H1 (cell line): Measurements from ENCODE around the gene ATXN7L3. TPM values are rescaled to one million over a fixed set of nuclear protein-coding genes. Genes with fewer than 3 reads are reported as not detected.

Experiments
- CTCF ChIA-PET: fragments of 300-600 bp; sonication (Branson Sonifier 250); formaldehyde crosslinking; loops from one replicate; lab custom pipeline; 2021; ENCODE audit not compliant: partially characterized antibody; lab: Charles Lee
- POLR2A ChIA-PET: fragments of 300-600 bp; sonication (Branson Sonifier 250); formaldehyde crosslinking; loops from one replicate; lab custom pipeline; 2021; ENCODE audit warnings: inconsistent platforms; ENCODE audit not compliant: partially characterized antibody; lab: Charles Lee
- DNase-seq, 2 experiments: peaks; one replicate each; pipeline versions ENCODE4 v3.0.0 to v3.0.0-alpha.2; 2010 to 2022; ENCODE audit warnings: low spot score in 2 of 2, low read depth in 1 of 2, mixed read lengths in 1 of 2
- FAIRE-seq: peaks from 2 replicates; lab custom pipeline; 2011; peaks lifted over from hg19 to GRCh38; lab: Jason Lieb, UNC
- H2AFZ ChIP-seq: 2 replicates; pipeline ENCODE4 v1.8.1; 2012; ENCODE audit warnings: low read length, inconsistent platforms
- H2AK5ac ChIP-seq: 2 replicates; pipeline ENCODE4 v1.6.1; 2013; ENCODE audit warnings: low read depth, low read length
- H2BK120ac ChIP-seq: replicated peaks from 2 replicates; pipeline ENCODE3; 2013; ENCODE audit warnings: low read depth, low read length, inconsistent platforms
- H2BK12ac ChIP-seq: 2 replicates; pipeline ENCODE4 v1.6.1; 2013; ENCODE audit warnings: low read depth, low read length
- H2BK15ac ChIP-seq: 2 replicates; pipeline ENCODE4 v1.6.1; 2013; ENCODE audit warnings: low read length
- H2BK20ac ChIP-seq: 2 replicates; pipeline ENCODE4 v1.6.1; 2013; ENCODE audit warnings: low read length
- H2BK5ac ChIP-seq: 2 replicates; pipeline ENCODE4 v1.6.1; 2013; ENCODE audit warnings: low read depth, low read length
- H3K14ac ChIP-seq: 2 replicates; pipeline ENCODE4 v1.6.1; 2013; ENCODE audit warnings: inconsistent platforms; ENCODE audit not compliant: insufficient read length
- H3K18ac ChIP-seq: 2 replicates; pipeline ENCODE4 v1.6.1; 2013; ENCODE audit warnings: low read length; ENCODE audit errors: extremely low read depth
- H3K23ac ChIP-seq: 2 replicates; pipeline ENCODE4 v1.6.1; 2013; ENCODE audit warnings: inconsistent platforms; ENCODE audit not compliant: insufficient read length
- H3K23me2 ChIP-seq: 2 replicates; pipeline ENCODE4 v1.6.1; 2013; ENCODE audit warnings: low read depth, low read length
- H3K27ac ChIP-seq: 2 replicates; pipeline ENCODE4 v1.6.1; 2011; ENCODE audit warnings: low read depth, low read length, inconsistent platforms
- H3K27me3 ChIP-seq, 4 experiments: replicated peaks in 1 of 4; 1 replicate in 1 of 4; 2 replicates in 3 of 4; pipeline versions ENCODE4 v1.6.1 to v1.8.1; 2011 to 2013; ENCODE audit warnings: low read length in 3 of 4, mild to moderate bottlenecking in 3 of 4, inconsistent platforms in 2 of 4, mixed read lengths in 2 of 4, moderate library complexity in 1 of 4; ENCODE audit not compliant: control insufficient read depth in 3 of 4, insufficient read depth in 3 of 4; ENCODE audit errors: extremely low read depth in 1 of 4
- H3K36me3 ChIP-seq, 4 experiments: 2 replicates each; pipeline versions ENCODE4 v1.6.1 to v1.8.1; 2011 to 2013; ENCODE audit warnings: mild to moderate bottlenecking in 4 of 4, low read length in 3 of 4, moderate library complexity in 2 of 4, control low read depth in 1 of 4, inconsistent platforms in 1 of 4; ENCODE audit not compliant: insufficient read depth in 4 of 4, control insufficient read depth in 2 of 4
- H3K4ac ChIP-seq: replicated peaks from 2 replicates; pipeline ENCODE3; 2013; ENCODE audit warnings: low read length, low read depth, mixed read lengths, inconsistent platforms; ENCODE audit not compliant: insufficient read length
- H3K4me1 ChIP-seq, 4 experiments: replicated peaks in 1 of 4; 1 replicate in 1 of 4; 2 replicates in 3 of 4; pipeline versions ENCODE4 v1.6.1 to v1.8.1; 2011 to 2013; ENCODE audit warnings: low read length in 3 of 4, inconsistent platforms in 2 of 4, mixed read lengths in 1 of 4; ENCODE audit not compliant: insufficient read depth in 4 of 4, control insufficient read depth in 3 of 4
- H3K4me2 ChIP-seq, 2 experiments: 2 replicates each; pipeline versions ENCODE4 v1.6.1 to v1.8.1; 2011 to 2013; ENCODE audit warnings: low read depth in 2 of 2, low read length in 2 of 2, control low read depth in 1 of 2, inconsistent platforms in 1 of 2, mild to moderate bottlenecking in 1 of 2; ENCODE audit not compliant: insufficient read depth in 1 of 2
- H3K4me3 ChIP-seq, 4 experiments: fragments of 200-600, 300-600 bp in 1 of 4; sonication (generic), shearing (Covaris generic), sonication (Bioruptor Twin) in 1 of 4; 2 replicates each; pipeline versions ENCODE4 v1.5.1 to v1.8.1; 2011 to 2016; ENCODE audit warnings: low read length in 4 of 4, low read depth in 3 of 4, control low read depth in 2 of 4, inconsistent platforms in 2 of 4, mild to moderate bottlenecking in 2 of 4, mixed read lengths in 1 of 4, moderate library complexity in 1 of 4; ENCODE audit not compliant: insufficient read depth in 2 of 4; ENCODE audit errors: extremely low read depth in 1 of 4
- H3K56ac ChIP-seq: replicated peaks from 2 replicates; pipeline ENCODE3; 2013; ENCODE audit warnings: low read depth, mild to moderate bottlenecking, mixed read lengths, low read length, inconsistent platforms; ENCODE audit not compliant: insufficient read length
- H3K79me1 ChIP-seq: 2 replicates; pipeline ENCODE4 v1.6.1; 2013; ENCODE audit warnings: low read depth, low read length, control low read depth
- H3K79me2 ChIP-seq, 2 experiments: 2 replicates each; pipeline versions ENCODE4 v1.6.1 to v1.8.1; 2012 to 2013; ENCODE audit warnings: low read length in 2 of 2, mild to moderate bottlenecking in 2 of 2, inconsistent platforms in 1 of 2; ENCODE audit not compliant: insufficient read depth in 2 of 2, control insufficient read depth in 1 of 2
- H3K9ac ChIP-seq, 4 experiments: replicated peaks in 1 of 4; 1 replicate in 1 of 4; 2 replicates in 3 of 4; pipeline versions ENCODE4 v1.6.1 to v1.8.1; 2011 to 2013; ENCODE audit warnings: low read depth in 3 of 4, low read length in 3 of 4, control low read depth in 2 of 4, mild to moderate bottlenecking in 2 of 4, moderate library complexity in 2 of 4, inconsistent platforms in 1 of 4; ENCODE audit errors: extremely low read depth in 1 of 4
- H3K9me3 ChIP-seq, 2 experiments: 2 replicates each; pipeline versions ENCODE4 v1.6.1 to v1.8.1; 2012 to 2013; ENCODE audit warnings: mild to moderate bottlenecking in 2 of 2, moderate library complexity in 2 of 2, control low read depth in 1 of 2, inconsistent platforms in 1 of 2, low read depth in 1 of 2, low read length in 1 of 2, mixed read lengths in 1 of 2; ENCODE audit not compliant: insufficient read depth in 2 of 2
- H4K20me1 ChIP-seq, 2 experiments: replicated peaks in 1 of 2; 2 replicates each; pipeline versions ENCODE3 to v1.8.1; 2011 to 2013; ENCODE audit warnings: inconsistent platforms in 2 of 2, low read length in 2 of 2, mild to moderate bottlenecking in 1 of 2; ENCODE audit not compliant: insufficient read depth in 2 of 2, control insufficient read depth in 1 of 2
- H4K5ac ChIP-seq: 2 replicates; pipeline ENCODE4 v1.6.1; 2013; ENCODE audit warnings: low read length, low read depth, mixed read lengths, inconsistent platforms; ENCODE audit not compliant: insufficient read length
- H4K8ac ChIP-seq: 2 replicates; pipeline ENCODE4 v1.8.0; 2013; ENCODE audit warnings: mild to moderate bottlenecking, moderate library complexity, low read length, inconsistent platforms; ENCODE audit not compliant: insufficient read depth; ENCODE audit errors: extremely low read depth
- H4K91ac ChIP-seq: replicated peaks from 2 replicates; pipeline ENCODE3; 2013; ENCODE audit warnings: low read length, mixed read lengths, inconsistent platforms; ENCODE audit not compliant: insufficient read length
- EZH2 ChIP-seq: fragments of 200-600 bp; sonication (generic); IDR thresholded peaks from 2 replicates; pipeline ENCODE4 v1.7.1; 2012; ENCODE audit warnings: low read depth, mild to moderate bottlenecking, moderate library complexity, low read length, inconsistent platforms; ENCODE audit not compliant: severe bottlenecking
- JUND ChIP-seq: IDR thresholded peaks from 2 replicates; pipeline ENCODE4 v1.6.1; 2011; ENCODE audit warnings: mild to moderate bottlenecking, improper control_type of control experiment, low read length
- SP2 ChIP-seq: IDR thresholded peaks from 2 replicates; pipeline ENCODE4 v1.6.1; 2012; ENCODE audit warnings: mild to moderate bottlenecking, low read length, inconsistent platforms
- TAF7 ChIP-seq: optimal IDR thresholded peaks from 2 replicates; pipeline ENCODE3; 2011; ENCODE audit warnings: low read depth, mild to moderate bottlenecking, inconsistent platforms, low read length, moderate library complexity, borderline replicate concordance
- YY1 ChIP-seq: IDR thresholded peaks from 2 replicates; pipeline ENCODE4 v1.6.1; 2011; ENCODE audit warnings: low read depth, mild to moderate bottlenecking, low read length
- WGBS, 2 experiments: shearing (Covaris generic) in 1 of 2; methylation state at CpG; one replicate each; pipeline versions ENCODE4 v1.1.6 to v1.1.7; 2013 to 2015; ENCODE audit warnings: low lambda C conversion rate in 2 of 2, mixed read lengths in 2 of 2, inconsistent platforms in 1 of 2, low coverage in 1 of 2, missing lambda C conversion rate in 1 of 2; ENCODE audit not compliant: insufficient replicate concordance in 2 of 2, insufficient coverage in 1 of 2, insufficient read length in 1 of 2; ENCODE audit errors: extremely low coverage in 1 of 2, missing lambda C conversion rate in 1 of 2; 5-methylcytosine and 5-hydroxymethylcytosine counted together
- polyA plus RNA-seq, 7 experiments: library from polyadenylated mRNA; depleted of rRNA in 3 of 7; stranded (reverse) in 5 of 7; unstranded in 2 of 7; fragments of >200 nt in 5 of 7; fragments of 200-250 nt in 2 of 7; gene quantifications; 1 replicate in 5 of 7; 2 replicates in 1 of 7; 4 replicates in 1 of 7; pipeline versions ENCODE4 v1.2.1 to v1.2.3, GENCODE V29; 2011 to 2013; ENCODE audit warnings: missing spikeins in 2 of 7, mixed read lengths in 2 of 7
- total RNA-seq: library from RNA; stranded (reverse); fragmentation: NEBNext Ultra II Directional; extraction: Animal tissue kit (Norgen Biotek cat#: 25700); gene quantifications from 2 replicates; pipeline ENCODE4 v1.2.1, GENCODE V29; 2021

Gene ATXN7L3
- total and polyA plus RNA-seq, 2 of the 8 experiments (the other 6 are each of a cell fraction or from before 2014, with no cell fraction given): 53.7 to 103 TPM

DNA sequence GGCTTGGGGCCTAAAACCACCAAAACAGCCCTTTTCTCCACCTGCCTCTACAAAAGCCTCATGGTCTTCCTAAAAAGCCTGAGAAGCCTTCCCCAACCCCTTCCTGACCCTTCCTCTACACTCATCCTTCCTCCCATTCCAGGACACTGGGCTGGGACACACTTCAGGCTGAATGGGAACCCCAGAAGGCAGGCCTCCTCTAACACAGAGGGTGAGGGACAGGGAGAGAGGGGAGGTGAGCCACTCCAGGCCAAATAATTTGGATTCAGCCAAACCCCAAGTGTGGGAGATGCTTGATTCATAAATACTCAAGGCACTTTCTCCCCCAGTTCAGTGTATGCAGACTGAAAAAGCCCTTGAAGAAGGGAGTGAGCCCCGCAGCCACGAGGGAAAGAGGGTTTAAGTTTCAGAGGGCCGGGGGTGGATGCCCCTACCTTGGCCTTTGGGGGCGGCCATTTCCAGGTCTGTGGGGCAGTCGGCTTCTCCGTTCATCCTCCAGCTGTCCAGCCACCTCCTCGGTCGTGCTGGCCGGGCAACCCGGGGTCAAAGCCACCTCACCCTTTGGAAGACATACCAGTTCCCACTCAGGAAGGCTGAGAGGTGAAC lies 18.2 kb upstream of the ATXN7L3 start:
- H4K20me1 ChIP-seq: peaks cover 0 to 8% of the 10 kb centered on the region in 2 experiments
- no peak overlapping the region for H3K23ac ChIP-seq
- no peak overlapping the region for H2BK20ac ChIP-seq
- DNase-seq: no peak
- no peak overlapping the region; the same call in 1 of the 2 replicates for H2AK5ac ChIP-seq
- no peak overlapping the region for H3K14ac ChIP-seq
- peak overlapping the region; percentile 92; the same call in 1 of the 2 replicates for H2BK12ac ChIP-seq
- H4K91ac ChIP-seq: peak overlapping the region; percentile 88
- H3K79me2 ChIP-seq: peaks cover 11 to 23% of the 10 kb centered on the region in 2 experiments
- H2BK5ac ChIP-seq: peak overlapping the region; percentile 97
- H3K4ac ChIP-seq: peak overlapping the region; percentile 98
- no peak for FAIRE-seq
- no peak overlapping the region for H2AFZ ChIP-seq
- peak overlapping the region; percentile 76; the same call in 1 of the 2 replicates for H3K27ac ChIP-seq
- H3K56ac ChIP-seq: peak overlapping the region; percentile 56
- H3K9me3 ChIP-seq: no peaks in the 10 kb centered on the region
- peak overlapping the region; percentile 49 to 71 (median 62) for H3K9ac ChIP-seq
- TF ChIP-seq TAF7: no peak
- TF ChIP-seq EZH2: no peak
- TF ChIP-seq YY1: peak; percentile 59
- TF ChIP-seq SP2: no peak
- TF ChIP-seq JUND: no peak
- peak overlapping the region; percentile 93 for H4K5ac ChIP-seq
- peak overlapping the region; percentile 29 for H4K8ac ChIP-seq
- H2BK15ac ChIP-seq: peak overlapping the region; percentile 37; the same call in 1 of the 2 replicates
- peak overlapping the region; percentile 87 to 98 for H3K4me2 ChIP-seq
- peaks cover 20 to 33% (median 29%) of the 10 kb centered on the region in 4 experiments; a peak in 7 of 8 replicates for H3K36me3 ChIP-seq
- peaks cover 21% of the 10 kb centered on the region for H3K23me2 ChIP-seq
- no peaks in the 10 kb centered on the region for H3K27me3 ChIP-seq
- H3K79me1 ChIP-seq: peaks cover 9% of the 10 kb centered on the region
- H3K4me3 ChIP-seq: peak overlapping the region; percentile 67 to 100 (median 84)
- H3K4me1 ChIP-seq: peaks cover 3 to 19% (median 4%) of the 10 kb centered on the region in 4 experiments; a peak in 6 of 7 replicates
- ChIA-PET POLR2A (interaction anchor here (0.6 to 8.7 kb wide), 9 partner anchors 11 to 136 kb away, joined by 3 to 78 read pairs (median 4); partner anchors contain the start of genes ATXN7L3 and RUNDC3A), CTCF (interaction anchor here (0.8 to 12.7 kb wide), 16 partner anchors 10 to 134 kb away, joined by 3 to 158 read pairs (median 4); partner anchors contain the start of gene GRN)
- 18% methylated on average over 6 of the region's 10 CpGs; no CpG with 5 or more reads in 1 of the 2 experiments for WGBS, 2 experiments
- H2BK120ac ChIP-seq: peak overlapping the region; percentile 51
- H3K18ac ChIP-seq: peak overlapping the region; percentile 25; the same call in 1 of the 2 replicates
